IPS-18a (cell line): ENCODE results near the gene TIAM1.
"Not testable (repeated sequence)": the region's sequence is repeated elsewhere in the genome, so short reads cannot be mapped to it uniquely, and the experiment has no call there.

Source experiments
- H3K27ac ChIP-seq: one replicate; pipeline ENCODE4 v1.5.1; 2013; ENCODE audit warnings: low read length
- H3K27me3 ChIP-seq: one replicate; pipeline ENCODE4 v1.6.1; 2013; ENCODE audit warnings: mild to moderate bottlenecking, low read length; ENCODE audit not compliant: control insufficient read depth, insufficient read depth
- H3K36me3 ChIP-seq: one replicate; pipeline ENCODE4 v1.6.1; 2013; ENCODE audit warnings: low read depth, low read length; ENCODE audit not compliant: control insufficient read depth
- H3K4me1 ChIP-seq: one replicate; pipeline ENCODE4 v1.6.1; 2013; ENCODE audit warnings: low read depth, low read length; ENCODE audit not compliant: control insufficient read depth
- H3K4me3 ChIP-seq: one replicate; pipeline ENCODE4 v1.5.1; 2013; ENCODE audit warnings: low read length
- H3K9ac ChIP-seq: one replicate; pipeline ENCODE4 v1.6.1; 2013; ENCODE audit warnings: mild to moderate bottlenecking, low read length, moderate library complexity
- H3K9me3 ChIP-seq: one replicate; pipeline ENCODE4 v1.6.1; 2013; ENCODE audit warnings: low read depth, low read length; ENCODE audit not compliant: control insufficient read depth

TIAM1 gene

DNA sequence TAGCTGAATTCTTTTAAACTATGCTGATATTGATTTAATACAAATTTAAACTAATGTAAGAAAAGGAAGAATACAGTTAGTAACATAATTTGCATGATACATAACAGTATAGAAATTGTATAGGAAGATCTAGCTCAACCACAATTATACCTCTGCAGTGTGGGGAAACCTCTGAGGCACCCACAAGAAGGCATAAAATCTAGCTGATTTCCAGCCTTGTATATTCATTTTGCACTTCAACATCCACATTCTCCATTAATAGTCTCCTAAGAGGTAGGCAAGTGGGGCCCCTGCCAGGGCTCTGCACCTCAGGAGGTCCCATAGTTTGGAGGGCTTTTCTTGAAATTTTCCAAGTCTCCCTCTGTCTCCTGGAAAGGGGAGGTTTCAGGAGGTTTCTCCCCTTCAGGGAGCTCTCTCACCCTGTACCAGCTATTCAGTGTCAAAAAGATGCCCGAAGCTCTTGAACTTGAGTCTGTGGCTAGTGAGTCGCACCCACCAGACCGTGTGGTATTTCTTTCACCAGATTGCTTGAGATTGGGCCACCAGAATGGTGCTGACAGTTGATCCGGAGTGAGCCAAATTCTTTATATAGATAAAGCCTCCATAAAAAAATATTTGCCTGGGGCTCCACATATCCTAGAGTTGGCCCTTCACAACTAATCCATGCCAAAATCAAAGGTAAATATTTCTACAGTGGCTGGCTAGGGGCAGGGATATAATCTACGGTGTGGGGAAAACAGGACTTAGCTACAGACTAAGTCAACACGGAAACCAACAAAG is 108.2 kb downstream of the TIAM1 start:
- Histone ChIP-seq H3K27ac (no peak overlapping the region), H3K4me1 (no peaks in the 10 kb centered on the region), H3K36me3 (no peaks in the 10 kb centered on the region)

DNA sequence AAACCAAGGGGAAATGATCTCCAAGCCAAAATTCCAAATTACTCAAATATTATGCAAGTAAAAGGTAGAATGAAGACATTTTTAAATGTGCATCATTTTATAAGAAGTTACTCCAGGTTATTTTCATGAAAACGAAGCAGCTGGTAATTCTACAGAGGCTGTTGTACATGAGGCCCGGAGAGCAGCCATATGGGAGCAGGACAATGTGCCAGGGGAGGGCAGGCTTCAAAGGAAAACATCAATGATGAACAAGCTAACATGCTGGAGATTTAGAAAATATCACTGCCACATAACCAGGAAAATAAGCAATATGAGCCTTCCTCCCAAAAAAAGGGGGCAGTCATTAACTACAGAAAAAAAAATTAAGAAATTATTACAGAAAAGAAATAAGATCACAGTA is 109.1 kb downstream of the TIAM1 start:
- no peak overlapping the region for H3K9ac ChIP-seq
- no peak overlapping the region for H3K27ac ChIP-seq
- H3K4me3 ChIP-seq = no peak overlapping the region
- no peaks in the 10 kb centered on the region for H3K36me3 ChIP-seq
- H3K27me3 ChIP-seq = no peaks in the 10 kb centered on the region
- H3K9me3 ChIP-seq = no peaks in the 10 kb centered on the region
- H3K4me1 ChIP-seq = no peaks in the 10 kb centered on the region

More for the DNA sequence above, 108.2 kb downstream of the TIAM1 start:
- peaks cover 3% of the 10 kb centered on the region for H3K9me3 ChIP-seq
- no peaks in the 10 kb centered on the region for H3K27me3 ChIP-seq
- H3K4me3 ChIP-seq = no peak overlapping the region
- H3K9ac ChIP-seq = no peak overlapping the region

DNA sequence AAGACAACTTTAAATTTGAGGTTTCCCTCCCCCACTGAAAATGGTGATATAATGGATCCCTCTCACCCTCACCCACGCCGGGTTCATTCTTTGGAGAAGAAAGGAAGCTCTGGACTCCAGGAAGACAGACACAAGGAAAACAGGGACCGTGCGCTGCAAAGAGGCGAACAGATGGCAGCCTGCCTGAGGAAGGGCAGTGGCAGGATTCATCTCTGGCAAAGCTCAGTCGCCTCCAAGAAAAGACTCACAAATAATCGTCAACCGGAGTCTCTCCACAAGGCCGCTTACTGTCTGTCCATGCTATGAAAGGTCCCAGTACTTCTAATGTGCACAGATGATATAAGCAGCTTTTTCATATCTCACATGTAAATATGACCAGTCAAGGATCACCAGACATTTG is 110.3 kb downstream of the TIAM1 start:
- H3K27ac ChIP-seq = no peak overlapping the region
- H3K9me3 ChIP-seq = no peaks in the 10 kb centered on the region
- no peaks in the 10 kb centered on the region for H3K27me3 ChIP-seq
- no peak overlapping the region for H3K9ac ChIP-seq
- no peak overlapping the region for H3K4me3 ChIP-seq
- H3K36me3 ChIP-seq = no peaks in the 10 kb centered on the region
- H3K4me1 ChIP-seq = no peaks in the 10 kb centered on the region

DNA sequence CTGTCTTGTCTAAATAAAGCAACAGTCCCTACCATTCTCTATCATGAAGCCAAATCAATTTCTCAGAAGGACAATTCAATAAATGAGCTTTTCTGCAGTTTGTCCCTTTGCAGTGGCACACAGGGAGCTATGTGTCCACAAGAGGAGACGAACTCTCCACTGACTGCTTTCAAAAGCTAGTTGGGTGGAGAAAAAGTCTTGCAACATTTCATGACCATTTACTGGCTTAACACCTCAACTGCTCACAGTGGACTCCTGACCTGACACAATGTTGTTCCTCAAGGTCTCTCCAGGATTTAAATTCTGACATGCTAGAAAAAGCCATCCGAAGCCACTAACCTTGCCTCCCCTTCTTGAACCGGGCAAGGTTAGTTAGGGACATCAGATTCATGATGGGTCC is 111.7 kb downstream of the TIAM1 start:
- Histone ChIP-seq H3K9ac (no peak overlapping the region), H3K4me1 (no peaks in the 10 kb centered on the region), H3K9me3 (no peaks in the 10 kb centered on the region), H3K4me3 (no peak overlapping the region), H3K27ac (no peak overlapping the region), H3K36me3 (no peaks in the 10 kb centered on the region), H3K27me3 (no peaks in the 10 kb centered on the region)

DNA sequence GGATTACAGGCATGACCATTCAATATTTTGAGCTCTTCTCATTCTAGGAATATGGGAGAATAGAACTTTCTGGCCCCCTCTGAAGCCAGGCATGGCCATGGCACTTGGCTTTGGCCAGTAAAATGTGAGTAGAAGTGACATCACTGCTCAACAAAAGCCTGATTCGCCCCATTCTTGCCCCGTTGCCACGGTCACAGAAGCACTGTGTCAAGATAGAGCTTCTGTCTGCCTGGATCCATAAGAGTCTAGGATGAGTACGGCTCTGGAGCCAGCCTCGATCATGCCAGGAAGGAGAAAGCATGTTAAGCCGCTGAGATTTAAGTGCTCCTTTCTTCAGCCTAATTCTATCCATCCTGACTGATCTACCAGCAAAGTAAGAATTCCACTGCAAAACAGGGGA is 113.1 kb downstream of the TIAM1 start:
- H3K4me3 ChIP-seq = no peak overlapping the region
- H3K27me3 ChIP-seq = no peaks in the 10 kb centered on the region
- H3K36me3 ChIP-seq = no peaks in the 10 kb centered on the region
- H3K27ac ChIP-seq = no peak overlapping the region
- no peaks in the 10 kb centered on the region for H3K9me3 ChIP-seq
- H3K9ac ChIP-seq = no peak overlapping the region
- H3K4me1 ChIP-seq = no peaks in the 10 kb centered on the region

DNA sequence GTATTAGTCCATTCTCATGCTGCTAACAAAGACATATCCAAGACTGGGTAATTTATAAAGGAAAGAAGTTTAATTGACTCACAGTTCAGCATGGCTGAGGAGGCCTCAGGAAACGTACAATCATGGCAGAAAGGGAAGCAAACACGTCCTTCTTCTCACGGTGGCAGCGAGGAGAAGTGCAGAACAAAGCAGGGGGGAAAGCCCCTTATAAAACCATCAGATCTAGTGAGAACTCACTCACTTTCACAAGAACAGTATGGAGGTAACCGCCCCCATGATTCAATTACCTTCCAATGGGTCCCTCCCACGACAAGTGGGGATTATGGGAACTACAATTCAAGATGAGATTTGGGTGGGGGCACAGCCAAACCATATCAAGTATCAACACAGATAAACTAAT is 115.3 kb downstream of the TIAM1 start:
- H3K36me3 ChIP-seq, H3K9me3 ChIP-seq, H3K9ac ChIP-seq, H3K4me3 ChIP-seq, H3K27ac ChIP-seq, H3K4me1 ChIP-seq, H3K27me3 ChIP-seq: not testable (repeated sequence)

DNA sequence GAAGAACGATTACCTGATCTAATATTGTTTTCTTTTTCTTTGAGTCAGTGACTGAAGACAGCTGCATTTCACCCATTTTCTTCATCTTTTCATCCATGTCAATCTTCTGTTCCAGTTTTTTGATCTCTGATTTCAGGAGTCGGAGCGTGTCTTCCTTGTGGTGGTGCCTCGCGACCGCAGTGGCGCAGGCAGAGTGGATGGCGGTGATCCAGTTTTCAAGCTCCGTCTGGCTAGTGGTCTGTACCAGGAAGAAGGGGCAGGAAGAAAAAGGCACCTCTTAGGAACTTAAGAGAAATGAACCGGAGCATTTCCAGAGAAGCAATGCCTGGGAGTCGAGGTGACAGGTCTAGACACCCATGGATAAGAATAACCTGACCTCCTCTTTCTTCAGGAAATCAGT is 118.3 kb downstream of the TIAM1 start:
- H3K9ac ChIP-seq = no peak overlapping the region
- H3K4me3 ChIP-seq = no peak overlapping the region
- no peaks in the 10 kb centered on the region for H3K9me3 ChIP-seq
- H3K4me1 ChIP-seq = no peaks in the 10 kb centered on the region
- no peaks in the 10 kb centered on the region for H3K27me3 ChIP-seq
- H3K36me3 ChIP-seq = no peaks in the 10 kb centered on the region
- no peak overlapping the region for H3K27ac ChIP-seq

DNA sequence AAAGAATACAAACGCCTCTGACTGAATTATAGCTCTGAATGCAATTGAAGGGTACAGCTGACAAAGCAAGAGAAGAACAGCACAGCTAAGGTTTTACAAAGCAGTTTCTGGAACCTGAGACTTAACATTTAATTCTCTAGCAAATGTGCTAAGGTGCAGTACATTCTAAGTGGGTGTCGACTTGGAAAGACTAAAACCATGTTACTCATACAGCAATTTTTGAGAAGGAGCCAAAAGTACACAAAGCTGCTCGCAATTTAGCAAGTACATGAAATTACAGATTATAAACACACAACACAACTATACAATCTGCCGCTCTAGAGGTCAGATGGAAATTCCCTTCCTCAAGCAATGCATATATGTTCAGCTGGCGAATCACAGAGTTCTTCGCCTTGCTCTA is 121.9 kb downstream of the TIAM1 start:
- no peaks in the 10 kb centered on the region for H3K27me3 ChIP-seq

DNA sequence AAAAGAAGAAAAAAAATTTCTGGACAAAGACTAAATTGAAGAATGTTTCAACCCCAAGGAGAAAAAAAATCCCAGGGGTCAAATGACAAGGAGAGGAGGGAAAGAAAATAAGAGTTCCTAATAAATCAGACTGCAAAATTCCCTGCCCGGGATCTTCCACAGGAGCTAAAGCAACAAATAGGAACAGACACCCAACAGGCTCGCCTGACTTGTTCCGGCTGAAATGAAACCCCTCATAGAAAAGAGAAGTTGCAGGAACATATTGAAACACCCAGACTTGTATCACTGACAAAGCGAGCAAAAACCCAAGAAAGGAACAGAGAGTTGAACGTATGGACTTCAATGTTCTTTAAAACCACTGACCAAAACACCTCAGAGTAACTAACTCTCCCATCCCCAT is 123.0 kb downstream of the TIAM1 start:
- Histone ChIP-seq H3K27ac (no peak overlapping the region), H3K9ac (no peak overlapping the region), H3K4me1 (peaks cover 8% of the 10 kb centered on the region), H3K36me3 (no peaks in the 10 kb centered on the region), H3K4me3 (no peak overlapping the region), H3K27me3 (no peaks in the 10 kb centered on the region), H3K9me3 (no peaks in the 10 kb centered on the region)

More for the DNA sequence above, 121.9 kb downstream of the TIAM1 start:
- Histone ChIP-seq H3K9ac (no peak overlapping the region), H3K9me3 (no peaks in the 10 kb centered on the region), H3K4me1 (peaks cover 8% of the 10 kb centered on the region), H3K36me3 (no peaks in the 10 kb centered on the region), H3K4me3 (no peak overlapping the region), H3K27ac (no peak overlapping the region)

DNA sequence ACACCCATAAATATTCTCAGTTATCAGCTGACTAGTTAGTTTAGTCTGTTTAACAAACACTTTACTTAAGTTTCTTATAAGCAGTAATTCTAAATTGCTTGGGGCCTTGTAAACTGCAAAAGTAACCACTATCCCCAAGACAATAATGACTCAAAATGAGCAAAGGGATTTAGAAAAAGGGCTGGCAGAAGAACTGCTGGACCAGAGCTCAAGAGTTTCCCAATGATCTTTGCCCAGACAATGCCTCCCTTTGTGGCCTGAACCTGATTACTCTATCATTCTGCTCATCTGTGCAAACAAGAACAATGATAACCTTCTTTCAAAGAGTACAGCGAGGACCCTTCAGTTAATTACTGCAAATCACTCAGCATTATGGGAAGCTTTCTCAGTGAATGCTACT is 123.5 kb downstream of the TIAM1 start:
- no peaks in the 10 kb centered on the region for H3K27me3 ChIP-seq
- H3K36me3 ChIP-seq = no peaks in the 10 kb centered on the region
- H3K27ac ChIP-seq = no peak overlapping the region
- no peak overlapping the region for H3K4me3 ChIP-seq
- H3K4me1 ChIP-seq = peaks cover 8% of the 10 kb centered on the region
- H3K9me3 ChIP-seq = no peaks in the 10 kb centered on the region
- no peak overlapping the region for H3K9ac ChIP-seq

DNA sequence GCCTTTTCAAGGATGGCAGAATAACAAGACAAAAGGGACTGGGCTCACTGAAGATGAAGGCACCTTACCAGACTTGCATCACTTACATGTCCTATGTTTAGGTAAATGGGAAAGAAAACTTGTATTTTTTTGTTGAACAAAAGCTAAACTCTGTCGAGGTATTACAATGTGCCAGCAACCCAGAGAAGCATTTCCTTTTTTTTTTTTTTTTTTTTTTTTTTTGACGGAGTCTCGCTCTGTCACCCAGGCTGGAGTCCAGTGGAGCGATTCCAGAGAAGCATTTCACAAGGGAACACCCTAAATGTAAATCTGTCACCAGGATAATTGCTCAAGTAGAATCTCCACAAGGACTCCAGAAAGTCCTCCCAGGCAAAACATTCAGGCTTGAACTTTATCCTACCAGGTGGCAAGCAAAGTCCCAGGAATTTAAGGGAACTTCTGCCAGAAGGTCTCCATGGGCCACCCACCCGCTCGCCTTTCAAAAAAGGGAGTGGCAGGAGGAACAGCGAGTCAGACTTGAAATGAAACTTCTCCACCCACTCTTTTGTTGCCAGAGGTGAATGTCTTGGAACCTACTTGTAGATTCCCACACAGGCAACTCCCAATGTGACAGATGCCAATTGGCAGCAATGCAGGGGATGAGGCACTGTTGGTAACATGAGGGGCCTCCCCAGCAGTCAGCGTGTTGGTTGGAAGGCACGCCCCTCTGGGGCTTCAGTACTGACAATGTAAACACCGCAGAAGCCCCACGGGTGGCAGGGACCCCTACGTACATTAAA is 125.0 kb downstream of the TIAM1 start:
- no peak overlapping the region for H3K9ac ChIP-seq
- no peaks in the 10 kb centered on the region for H3K27me3 ChIP-seq
- no peak overlapping the region for H3K27ac ChIP-seq
- no peak overlapping the region for H3K4me3 ChIP-seq
- no peaks in the 10 kb centered on the region for H3K9me3 ChIP-seq
- peaks cover 8% of the 10 kb centered on the region for H3K4me1 ChIP-seq
- H3K36me3 ChIP-seq = no peaks in the 10 kb centered on the region

DNA sequence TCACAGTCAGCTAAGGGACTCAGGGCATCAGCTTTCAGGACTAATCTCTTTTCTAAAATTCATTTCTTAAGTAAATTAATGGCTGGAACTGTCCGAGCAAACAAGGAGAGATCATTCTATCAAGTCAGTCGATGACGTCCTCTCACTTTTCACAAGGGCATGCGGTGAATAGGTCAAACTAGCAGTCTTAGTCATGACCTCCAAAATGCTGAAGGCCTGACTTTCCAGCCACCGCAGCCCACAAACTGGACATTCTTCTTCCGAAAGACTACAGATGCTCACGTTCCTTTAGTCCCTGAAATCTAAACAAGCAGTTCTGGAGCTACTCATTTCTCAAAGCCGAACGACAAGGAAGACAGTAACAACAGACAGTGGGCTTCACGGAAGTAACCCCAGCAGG is 127.9 kb downstream of the TIAM1 start:
- H3K27me3 ChIP-seq = no peaks in the 10 kb centered on the region
- H3K4me3 ChIP-seq = no peak overlapping the region
- H3K4me1 ChIP-seq = peaks cover 8% of the 10 kb centered on the region
- H3K9ac ChIP-seq = no peak overlapping the region
- H3K36me3 ChIP-seq = no peaks in the 10 kb centered on the region
- no peak overlapping the region for H3K27ac ChIP-seq
- no peaks in the 10 kb centered on the region for H3K9me3 ChIP-seq
